AG10803 (cell line): ENCODE results near the gene MEPCE.
"Not testable (repeated sequence)": the region's sequence is repeated elsewhere in the genome, so short reads cannot be mapped to it uniquely, and the experiment has no call there.

Source experiments
- DNase-seq: peaks from one replicate; pipeline ENCODE4 v3.0.0; 2010; ENCODE audit warnings: low read depth
- H3K4me3 ChIP-seq: 2 replicates; pipeline ENCODE4 v1.5.1; 2011; ENCODE audit warnings: mild to moderate bottlenecking, low read length, control low read depth
- CTCF ChIP-seq: conservative IDR thresholded peaks from 2 replicates; pipeline ENCODE4 v1.5.1; 2011; ENCODE audit warnings: mild to moderate bottlenecking, low read length, control low read depth, inconsistent platforms

The MEPCE gene

GRCh38 chr7:100429637-100430492, at the start of gene MEPCE:
Gene MEPCE, plus strand, starts transcription at chr7:100429831. Its CDS starts 188 bp downstream, at chr7:100430019.
- peak; percentile 96 for DNase-seq
- H3K4me3 ChIP-seq, result peak within 1 kb of the TSS; percentile 91
- TF ChIP-seq CTCF, result no peak

GRCh38 chr7:100380196-100380595, 49.4 kb upstream of the MEPCE start:
- no peak for DNase-seq
- H3K4me3 ChIP-seq, result no peak overlapping the region
- TF ChIP-seq CTCF, result no peak

GRCh38 chr7:100381531-100382233, 47.9 kb upstream of the MEPCE start:
- H3K4me3 ChIP-seq, DNase-seq: not testable (repeated sequence)

GRCh38 chr7:100382234-100382853, 47.3 kb upstream of the MEPCE start:
- not testable (repeated sequence) for DNase-seq, H3K4me3 ChIP-seq

- DNase-seq, result no peak
- TF ChIP-seq CTCF, result no peak
- H3K4me3 ChIP-seq, result no peak overlapping the region
These were observed 44.9 kb upstream of the MEPCE start for GRCh38 chr7:100384628-100385294.

- no peak for DNase-seq
- TF ChIP-seq CTCF, result no peak
- H3K4me3 ChIP-seq, result no peak overlapping the region
These were observed 42.7 kb upstream of the MEPCE start for GRCh38 chr7:100386940-100387339.

- no peak for TF ChIP-seq CTCF
- H3K4me3 ChIP-seq, result no peak overlapping the region
- DNase-seq, result no peak
These were observed 41.9 kb upstream of the MEPCE start for GRCh38 chr7:100387695-100388094.
